Thoracic aorta (tissue), 2 donors: ENCODE data around the gene ACKR2. TPM values are rescaled to one million over a fixed set of nuclear protein-coding genes. Genes with fewer than 3 reads are reported as not detected.

Source experiments
- ATAC-seq: fragments of 150-250 bp; one replicate; pipeline ENCODE4 v1.8.0; 2017; ENCODE audit warnings: low read depth; ENCODE audit not compliant: insufficient number of reproducible peaks, low FRiP score
- DNase-seq: peaks from one replicate; pipeline ENCODE4 v3.0.0-alpha.2; 2020; ENCODE audit warnings: low spot score
- H3K27ac ChIP-seq, 2 donors: fragments of 200-600 bp; sonication (generic); 1 replicate in 1 of 2; 2 replicates in 1 of 2; pipeline ENCODE4 v1.5.1; 2016; ENCODE audit warnings: mild to moderate bottlenecking in 2 of 2, moderate library complexity in 2 of 2
- H3K27me3 ChIP-seq: fragments of 200-600 bp; sonication (generic); replicated peaks from 2 replicates; pipeline ENCODE4 v1.6.0; 2016; ENCODE audit warnings: mild to moderate bottlenecking; ENCODE audit not compliant: insufficient read depth
- H3K36me3 ChIP-seq: fragments of 200-600 bp; sonication (generic); one replicate; pipeline ENCODE4 v1.5.1; 2016
- H3K4me1 ChIP-seq, 2 donors: fragments of 200-600 bp; sonication (generic); 1 replicate in 1 of 2; 2 replicates in 1 of 2; pipeline versions ENCODE4 v1.5.1 to v1.6.0; 2016; ENCODE audit warnings: low read depth in 2 of 2, mild to moderate bottlenecking in 1 of 2; ENCODE audit not compliant: control insufficient read depth in 1 of 2
- H3K4me3 ChIP-seq: fragments of 200-600 bp; sonication (generic); 2 replicates; pipeline ENCODE4 v1.5.1; 2016; ENCODE audit warnings: mild to moderate bottlenecking
- H3K9me3 ChIP-seq: fragments of 200-600 bp; sonication (generic); 2 replicates; pipeline ENCODE4 v1.5.1; 2016
- total RNA-seq, 2 donors: library from RNA; depleted of rRNA; stranded (reverse); fragments of >200 nt; gene quantifications; one replicate each; pipeline versions ENCODE4 v1.1.0 to v1.2.3, GENCODE V29; 2016
- TF ChIP-seq, protein P1 (sequence below): fragments of 200-600 bp; sonication (generic); IDR thresholded peaks from one replicate; pipeline ENCODE4 v1.5.1; 2019; ENCODE audit warnings: antibody characterized with exemption

ACKR2 gene
- total RNA-seq, 2 donors from 2014 or later = 10.0 to 11.9 TPM

DNA sequence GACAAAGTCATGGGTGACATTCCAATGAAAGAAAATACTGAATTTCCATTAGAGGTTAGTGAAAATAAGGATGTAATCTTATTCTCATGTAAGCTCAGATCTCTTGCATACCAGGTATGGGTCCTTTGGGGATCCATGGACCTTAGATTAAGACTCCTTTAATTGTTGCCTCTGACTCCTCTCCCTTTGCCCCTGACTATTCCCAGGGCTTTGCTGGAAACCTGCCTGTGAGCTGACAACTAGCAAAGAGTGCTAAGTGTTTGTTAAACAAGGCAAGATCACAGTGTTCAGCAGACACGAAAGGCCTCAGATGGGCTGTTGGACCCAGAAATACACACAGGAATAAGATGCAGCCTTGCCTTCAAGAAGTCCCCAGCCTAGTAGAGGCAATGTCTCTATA lies 32.1 kb downstream of the ACKR2 start:
- H3K27ac ChIP-seq = no peak overlapping the region
- DNase-seq (no peak), ATAC-seq (no peak)
- peaks cover 19 to 49% of the 10 kb centered on the region in 2 donors for H3K4me1 ChIP-seq
- TF ChIP-seq, protein P1, sequence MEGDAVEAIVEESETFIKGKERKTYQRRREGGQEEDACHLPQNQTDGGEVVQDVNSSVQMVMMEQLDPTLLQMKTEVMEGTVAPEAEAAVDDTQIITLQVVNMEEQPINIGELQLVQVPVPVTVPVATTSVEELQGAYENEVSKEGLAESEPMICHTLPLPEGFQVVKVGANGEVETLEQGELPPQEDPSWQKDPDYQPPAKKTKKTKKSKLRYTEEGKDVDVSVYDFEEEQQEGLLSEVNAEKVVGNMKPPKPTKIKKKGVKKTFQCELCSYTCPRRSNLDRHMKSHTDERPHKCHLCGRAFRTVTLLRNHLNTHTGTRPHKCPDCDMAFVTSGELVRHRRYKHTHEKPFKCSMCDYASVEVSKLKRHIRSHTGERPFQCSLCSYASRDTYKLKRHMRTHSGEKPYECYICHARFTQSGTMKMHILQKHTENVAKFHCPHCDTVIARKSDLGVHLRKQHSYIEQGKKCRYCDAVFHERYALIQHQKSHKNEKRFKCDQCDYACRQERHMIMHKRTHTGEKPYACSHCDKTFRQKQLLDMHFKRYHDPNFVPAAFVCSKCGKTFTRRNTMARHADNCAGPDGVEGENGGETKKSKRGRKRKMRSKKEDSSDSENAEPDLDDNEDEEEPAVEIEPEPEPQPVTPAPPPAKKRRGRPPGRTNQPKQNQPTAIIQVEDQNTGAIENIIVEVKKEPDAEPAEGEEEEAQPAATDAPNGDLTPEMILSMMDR = no peak
- no peak overlapping the region for H3K4me3 ChIP-seq
- no peaks in the 10 kb centered on the region for H3K36me3 ChIP-seq
- H3K27me3 ChIP-seq = no peaks in the 10 kb centered on the region
- H3K9me3 ChIP-seq = no peaks in the 10 kb centered on the region

DNA sequence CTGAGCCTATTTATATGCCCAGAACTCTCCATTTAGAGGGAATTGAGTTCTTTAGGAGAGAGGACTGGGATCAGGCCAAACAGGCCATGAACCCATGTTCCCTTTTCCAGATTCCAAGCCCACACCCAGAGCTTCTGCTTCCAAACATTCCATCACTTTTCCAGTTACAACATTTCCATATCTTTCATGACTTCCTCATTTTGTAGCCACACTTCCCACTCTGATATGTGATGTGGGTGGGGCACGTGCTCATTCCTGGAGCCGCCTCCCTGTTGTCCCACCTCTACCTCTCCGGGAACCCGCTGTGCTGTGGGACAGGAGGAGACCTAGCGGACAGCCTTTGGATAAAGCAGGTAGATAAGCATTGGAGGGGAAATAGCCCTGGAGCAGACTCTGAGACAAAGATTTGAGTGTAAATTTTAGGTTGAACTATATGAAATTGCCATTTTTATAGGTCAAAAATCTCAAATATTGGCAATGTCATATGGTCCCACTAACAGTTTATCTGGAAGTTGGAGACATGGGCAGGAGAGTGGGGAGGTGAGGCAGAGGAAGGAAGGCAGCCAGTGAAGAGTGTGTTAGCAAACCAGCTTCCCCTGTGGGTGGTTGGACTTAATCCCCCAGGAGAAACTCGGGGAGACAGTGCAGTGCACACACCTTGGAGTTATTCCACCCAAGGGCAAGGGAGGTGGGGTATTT lies 34.6 kb downstream of the ACKR2 start:
- TF ChIP-seq, protein P1 = no peak

DNA sequence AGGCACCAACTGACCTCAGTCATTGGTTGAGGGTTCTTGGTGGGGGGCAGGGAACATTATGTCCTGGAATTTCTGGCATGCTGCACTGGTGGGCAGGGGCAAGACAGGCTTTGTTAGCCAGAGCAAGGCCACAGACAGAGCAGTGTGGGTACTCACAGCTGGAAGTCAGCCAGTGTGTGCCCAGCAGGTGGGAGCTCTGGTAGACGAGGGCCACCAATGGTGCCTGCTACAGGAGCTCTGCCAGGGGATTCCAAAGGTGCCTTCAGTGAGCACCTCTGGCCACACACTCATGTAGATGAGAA lies 35.1 kb downstream of the ACKR2 start:
- Histone ChIP-seq H3K27ac (peak overlapping the region; percentile 77 to 79), H3K36me3 (no peaks in the 10 kb centered on the region), H3K27me3 (no peaks in the 10 kb centered on the region), H3K9me3 (no peaks in the 10 kb centered on the region), H3K4me1 (peaks cover 26 to 60% of the 10 kb centered on the region in 2 donors), H3K4me3 (no peak overlapping the region)
- no peak for DNase-seq
- TF ChIP-seq, protein P1 = no peak
- no peak for ATAC-seq

More for the DNA sequence above, 34.6 kb downstream of the ACKR2 start:
- ATAC-seq (no peak), DNase-seq (no peak)
- H3K27me3 ChIP-seq = no peaks in the 10 kb centered on the region
- no peak overlapping the region for H3K4me3 ChIP-seq
- peaks cover 26 to 64% of the 10 kb centered on the region in 2 donors for H3K4me1 ChIP-seq
- no peaks in the 10 kb centered on the region for H3K36me3 ChIP-seq
- H3K27ac ChIP-seq = peak overlapping the region; percentile 77 to 79
- H3K9me3 ChIP-seq = no peaks in the 10 kb centered on the region

DNA sequence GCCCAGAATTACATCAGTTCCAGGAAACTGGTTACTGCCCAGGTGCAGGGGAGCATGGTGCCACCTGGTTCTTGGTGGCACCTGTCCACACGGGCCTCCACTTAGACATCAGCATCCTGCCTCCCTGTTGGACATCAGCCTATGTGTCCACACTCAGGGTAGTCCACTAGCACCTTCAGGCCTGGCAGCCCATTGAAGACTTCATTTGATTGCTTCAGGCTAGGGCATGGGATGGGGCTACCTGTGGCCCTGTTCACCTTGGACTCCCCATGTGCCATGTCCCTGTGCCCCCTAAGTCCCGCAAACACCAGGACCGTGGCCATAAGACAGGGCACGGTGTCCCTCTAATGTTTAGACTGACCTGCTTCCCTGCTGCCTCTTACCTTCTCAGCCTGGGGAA lies 35.6 kb downstream of the ACKR2 start:
- H3K27me3 ChIP-seq = no peaks in the 10 kb centered on the region
- H3K4me3 ChIP-seq = no peak overlapping the region
- TF ChIP-seq, protein P1 = no peak
- no peaks in the 10 kb centered on the region for H3K9me3 ChIP-seq
- H3K4me1 ChIP-seq = peaks cover 26 to 58% of the 10 kb centered on the region in 2 donors
- no peaks in the 10 kb centered on the region for H3K36me3 ChIP-seq
- H3K27ac ChIP-seq = peak overlapping the region; percentile 77 to 79
- no peak for DNase-seq
- ATAC-seq = no peak

DNA sequence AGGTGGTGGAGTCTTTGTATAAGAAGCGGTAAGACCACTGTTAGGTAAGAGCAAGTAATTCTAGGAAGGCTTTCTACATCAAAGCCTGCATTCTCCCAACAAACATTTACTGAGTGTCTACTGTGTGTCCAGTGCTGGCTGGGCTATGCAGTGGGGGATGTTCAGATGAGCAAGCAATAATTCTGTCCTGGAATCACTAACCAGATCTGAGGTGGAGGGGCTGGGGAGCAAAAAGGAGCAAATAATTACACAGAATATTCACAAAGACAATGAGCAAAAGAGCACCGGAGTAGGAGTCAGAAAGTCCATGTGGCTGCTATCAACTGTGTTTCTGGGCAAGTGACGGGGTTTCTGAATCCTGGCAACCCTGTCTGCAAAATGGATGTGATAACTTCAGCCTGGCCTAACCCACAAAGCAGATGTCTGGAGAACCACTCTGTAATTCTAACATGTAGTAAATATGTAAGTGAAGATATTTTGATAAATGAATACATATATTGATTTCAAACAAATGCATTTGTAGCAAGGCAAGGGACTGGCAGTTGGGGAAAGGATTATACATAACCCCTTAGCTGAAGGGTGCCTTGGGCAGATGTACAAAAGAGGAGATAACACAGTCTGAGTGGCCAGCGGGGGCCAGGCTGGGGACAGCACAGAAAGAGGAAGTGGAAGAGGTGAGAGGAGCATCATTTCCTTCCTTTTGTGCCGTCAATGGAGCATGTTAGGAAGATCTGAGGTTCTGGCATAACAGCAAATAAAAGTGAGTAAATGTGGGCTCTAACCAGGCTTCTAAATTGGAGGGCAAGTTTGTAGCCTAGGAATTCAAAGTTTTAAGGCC lies 37.7 kb downstream of the ACKR2 start:
- Histone ChIP-seq H3K36me3 (no peaks in the 10 kb centered on the region), H3K4me1 (peaks cover 31 to 64% of the 10 kb centered on the region in 2 donors), H3K27me3 (no peaks in the 10 kb centered on the region), H3K27ac (peak overlapping the region; percentile 77 to 79), H3K9me3 (no peaks in the 10 kb centered on the region), H3K4me3 (no peak overlapping the region)
- ATAC-seq = no peak
- TF ChIP-seq, protein P1 = no peak
- DNase-seq = no peak
